HepG2 (cell line): ENCODE data around the gene RAB17. TPM values are rescaled to one million over a fixed set of nuclear protein-coding genes. Genes with fewer than 3 reads are reported as not detected.

Source experiments
- BHLHE40 ChIP-seq: IDR thresholded peaks from 2 replicates; pipeline ENCODE4 v1.6.1; 2011; ENCODE audit warnings: low read length, improper control_type of control experiment
- CCAR2 ChIP-seq: fragments of 200-400 bp; formaldehyde crosslinking; optimal IDR thresholded peaks from 2 replicates; pipeline ENCODE3; 2018; ENCODE audit warnings: low read depth, mild to moderate bottlenecking, low read length, moderate library complexity
- EP300 ChIP-seq, 3 experiments: sonication (generic) in 1 of 3; formaldehyde crosslinking in 1 of 3; IDR thresholded peaks; 2 replicates each; pipeline versions ENCODE4 v1.5.1 to v1.6.1; 2011 to 2020; ENCODE audit warnings: low read depth in 2 of 3, low read length in 2 of 3, borderline replicate concordance in 1 of 3, improper control_type of control experiment in 1 of 3, mild to moderate bottlenecking in 1 of 3, missing genetic modification reagents in 1 of 3, moderate library complexity in 1 of 3
- POGZ ChIP-seq: sonication (generic); formaldehyde crosslinking; IDR thresholded peaks from 2 replicates; pipeline ENCODE4 v1.4.0; 2020; ENCODE audit warnings: mild to moderate bottlenecking, missing genetic modification reagents
- PRDM10 ChIP-seq: sonication (generic); formaldehyde crosslinking; IDR thresholded peaks from 2 replicates; pipeline ENCODE4 v1.4.0; 2020; ENCODE audit warnings: low read depth, missing genetic modification reagents
- SALL1 ChIP-seq: sonication (generic); formaldehyde crosslinking; IDR thresholded peaks from 2 replicates; pipeline ENCODE4 v1.8.0; 2022; ENCODE audit warnings: mild to moderate bottlenecking, missing genetic modification reagents
- ZBTB7B ChIP-seq: sonication (generic); formaldehyde crosslinking; IDR thresholded peaks from 2 replicates; pipeline ENCODE4 v1.4.0; 2020; ENCODE audit warnings: missing genetic modification reagents
- ZMAT3 ChIP-seq: sonication (generic); formaldehyde crosslinking; conservative IDR thresholded peaks from 2 replicates; pipeline ENCODE4 v1.7.0; 2021; ENCODE audit warnings: missing genetic modification reagents
- ZMYM4 ChIP-seq: sonication (generic); formaldehyde crosslinking; IDR thresholded peaks from 2 replicates; pipeline ENCODE4 v1.8.1; 2023; ENCODE audit warnings: mild to moderate bottlenecking, missing genetic modification reagents
- ZNF430 ChIP-seq: sonication (generic); formaldehyde crosslinking; IDR thresholded peaks from 2 replicates; pipeline ENCODE4 v1.9.0; 2021; ENCODE audit warnings: mild to moderate bottlenecking, missing genetic modification reagents
- ZNF557 ChIP-seq: sonication (generic); formaldehyde crosslinking; IDR thresholded peaks from 2 replicates; pipeline ENCODE4 v1.4.0; 2020; ENCODE audit warnings: missing genetic modification reagents
- ZNF746 ChIP-seq: sonication (generic); formaldehyde crosslinking; IDR thresholded peaks from 2 replicates; pipeline ENCODE4 v1.8.0; 2022; ENCODE audit warnings: mild to moderate bottlenecking, missing genetic modification reagents
- ZNF768 ChIP-seq: sonication (generic); formaldehyde crosslinking; IDR thresholded peaks from 2 replicates; pipeline ENCODE4 v1.4.0; 2020; ENCODE audit warnings: missing genetic modification reagents
- ZNF776 ChIP-seq: sonication (generic); formaldehyde crosslinking; IDR thresholded peaks from 2 replicates; pipeline ENCODE4 v1.4.0; 2020; ENCODE audit warnings: mild to moderate bottlenecking, missing genetic modification reagents
- polyA plus RNA-seq, 8 experiments: library from polyadenylated mRNA; depleted of rRNA in 3 of 8; stranded (reverse) in 7 of 8; unstranded in 1 of 8; fragments of >200 nt; fragmentation: Illumina TruSeq in 4 of 8; extraction: Trizol in 4 of 8; gene quantifications; 2 replicates each; pipeline versions ENCODE4 v1.2.1 to v1.2.3, GENCODE V29; 2011 to 2016; ENCODE audit warnings: low read depth in 4 of 8, missing spikeins in 1 of 8, mixed read lengths in 1 of 8; ENCODE audit not compliant: insufficient read depth in 1 of 8
- total RNA-seq, 5 experiments: library from RNA; depleted of rRNA; stranded (reverse); fragments of >200 nt; fragmentation: Illumina TruSeq; extraction: Trizol; gene quantifications; 2 replicates each; pipeline ENCODE4 v1.2.3, GENCODE V29; 2016; ENCODE audit warnings: low read depth in 1 of 5
- TF ChIP-seq, protein P1 (sequence below): sonication (generic); formaldehyde crosslinking; IDR thresholded peaks from 2 replicates; pipeline ENCODE4 v1.5.0; 2020; ENCODE audit warnings: missing genetic modification reagents
- TF ChIP-seq, protein P2 (sequence below), 2 experiments: sonication (generic) in 1 of 2; formaldehyde crosslinking in 1 of 2; IDR thresholded peaks; 2 replicates each; pipeline versions ENCODE4 v1.5.1 to v1.6.1; 2011 to 2020; ENCODE audit warnings: borderline replicate concordance in 1 of 2, low read depth in 1 of 2, low read length in 1 of 2, mild to moderate bottlenecking in 1 of 2, missing genetic modification reagents in 1 of 2, moderate library complexity in 1 of 2
- TF ChIP-seq, protein P3 (sequence below): sonication (generic); formaldehyde crosslinking; IDR thresholded peaks from 2 replicates; pipeline ENCODE4 v1.4.0; 2020; ENCODE audit warnings: missing genetic modification reagents, mild to moderate bottlenecking, borderline replicate concordance
- TF ChIP-seq, protein P4 (sequence below), 2 experiments: fragments of 450-650 bp in 1 of 2; sonication (generic) in 1 of 2; formaldehyde crosslinking; IDR thresholded peaks; 2 replicates each; pipeline versions ENCODE4 v1.5.0 to v1.8.0; 2020 to 2022; ENCODE audit warnings: mild to moderate bottlenecking in 1 of 2, missing genetic modification reagents in 1 of 2
- TF ChIP-seq, protein P5 (sequence below): sonication (generic); formaldehyde crosslinking; conservative IDR thresholded peaks from 2 replicates; pipeline ENCODE4 v1.8.0; 2022; ENCODE audit warnings: low read depth, missing genetic modification reagents

RAB17 gene
- total and polyA plus RNA-seq, 2 of the 13 experiments (the other 11 are each of a cell fraction or from before 2014, with no cell fraction given): 68.0 to 124 TPM

GRCh38 chr2:237594514-237594871, 4.0 kb upstream of the RAB17 start (continued):
- TF ChIP-seq BHLHE40 (0 out of 2 replicates have a peak, but pooled peaks have one; percentile 13), ZNF776 (no peak), PRDM10 (CRISPR knock-in tag) (no peak), ZMAT3 (CRISPR knock-in tag) (no peak), POGZ (CRISPR knock-in tag) (0 out of 2 replicates have a peak, but pooled peaks have one; percentile 39), ZNF768 (CRISPR knock-in tag) (no peak), EP300 (IDR thresholded peaks at IDR 0.05; ENCODE audit: low read depth in 2 of 2, low read length in 2 of 2) (peak in 1 of 2 experiments; percentile 83; a peak in 2 of 4 replicates), EP300 (CRISPR knock-in tag; IDR thresholded peaks at IDR 0.05; ENCODE audit: borderline replicate concordance) (no peak), ZBTB7B (CRISPR knock-in tag) (peak; percentile 86), ZNF557 (CRISPR knock-in tag) (no peak), ZNF746 (CRISPR knock-in tag) (no peak), ZMYM4 (CRISPR knock-in tag) (no peak), SALL1 (CRISPR knock-in tag) (peak; percentile 49), CCAR2 (no peak), ZNF430 (CRISPR knock-in tag) (no peak)
- TF ChIP-seq, protein P1, sequence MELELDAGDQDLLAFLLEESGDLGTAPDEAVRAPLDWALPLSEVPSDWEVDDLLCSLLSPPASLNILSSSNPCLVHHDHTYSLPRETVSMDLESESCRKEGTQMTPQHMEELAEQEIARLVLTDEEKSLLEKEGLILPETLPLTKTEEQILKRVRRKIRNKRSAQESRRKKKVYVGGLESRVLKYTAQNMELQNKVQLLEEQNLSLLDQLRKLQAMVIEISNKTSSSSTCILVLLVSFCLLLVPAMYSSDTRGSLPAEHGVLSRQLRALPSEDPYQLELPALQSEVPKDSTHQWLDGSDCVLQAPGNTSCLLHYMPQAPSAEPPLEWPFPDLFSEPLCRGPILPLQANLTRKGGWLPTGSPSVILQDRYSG: no peak
- TF ChIP-seq, protein P2, sequence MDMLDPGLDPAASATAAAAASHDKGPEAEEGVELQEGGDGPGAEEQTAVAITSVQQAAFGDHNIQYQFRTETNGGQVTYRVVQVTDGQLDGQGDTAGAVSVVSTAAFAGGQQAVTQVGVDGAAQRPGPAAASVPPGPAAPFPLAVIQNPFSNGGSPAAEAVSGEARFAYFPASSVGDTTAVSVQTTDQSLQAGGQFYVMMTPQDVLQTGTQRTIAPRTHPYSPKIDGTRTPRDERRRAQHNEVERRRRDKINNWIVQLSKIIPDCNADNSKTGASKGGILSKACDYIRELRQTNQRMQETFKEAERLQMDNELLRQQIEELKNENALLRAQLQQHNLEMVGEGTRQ (IDR thresholded peaks at IDR 0.05; ENCODE audit: low read depth, low read length): no peak
- TF ChIP-seq, protein P2 (CRISPR knock-in tag; IDR thresholded peaks at IDR 0.05; ENCODE audit: borderline replicate concordance): no peak
- TF ChIP-seq, protein P3, sequence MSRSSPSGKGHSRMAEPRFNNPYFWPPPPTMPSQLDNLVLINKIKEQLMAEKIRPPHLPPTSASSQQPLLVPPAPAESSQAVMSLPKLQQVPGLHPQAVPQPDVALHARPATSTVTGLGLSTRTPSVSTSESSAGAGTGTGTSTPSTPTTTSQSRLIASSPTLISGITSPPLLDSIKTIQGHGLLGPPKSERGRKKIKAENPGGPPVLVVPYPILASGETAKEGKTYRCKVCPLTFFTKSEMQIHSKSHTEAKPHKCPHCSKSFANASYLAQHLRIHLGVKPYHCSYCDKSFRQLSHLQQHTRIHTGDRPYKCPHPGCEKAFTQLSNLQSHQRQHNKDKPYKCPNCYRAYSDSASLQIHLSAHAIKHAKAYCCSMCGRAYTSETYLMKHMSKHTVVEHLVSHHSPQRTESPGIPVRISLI (CRISPR knock-in tag): no peak; the same call in 1 of the 2 replicates
- TF ChIP-seq, protein P4, sequence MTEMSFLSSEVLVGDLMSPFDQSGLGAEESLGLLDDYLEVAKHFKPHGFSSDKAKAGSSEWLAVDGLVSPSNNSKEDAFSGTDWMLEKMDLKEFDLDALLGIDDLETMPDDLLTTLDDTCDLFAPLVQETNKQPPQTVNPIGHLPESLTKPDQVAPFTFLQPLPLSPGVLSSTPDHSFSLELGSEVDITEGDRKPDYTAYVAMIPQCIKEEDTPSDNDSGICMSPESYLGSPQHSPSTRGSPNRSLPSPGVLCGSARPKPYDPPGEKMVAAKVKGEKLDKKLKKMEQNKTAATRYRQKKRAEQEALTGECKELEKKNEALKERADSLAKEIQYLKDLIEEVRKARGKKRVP (CRISPR knock-in tag; IDR thresholded peaks at IDR 0.05): no peak; a peak in 1 of 4 replicates
- TF ChIP-seq, protein P5, sequence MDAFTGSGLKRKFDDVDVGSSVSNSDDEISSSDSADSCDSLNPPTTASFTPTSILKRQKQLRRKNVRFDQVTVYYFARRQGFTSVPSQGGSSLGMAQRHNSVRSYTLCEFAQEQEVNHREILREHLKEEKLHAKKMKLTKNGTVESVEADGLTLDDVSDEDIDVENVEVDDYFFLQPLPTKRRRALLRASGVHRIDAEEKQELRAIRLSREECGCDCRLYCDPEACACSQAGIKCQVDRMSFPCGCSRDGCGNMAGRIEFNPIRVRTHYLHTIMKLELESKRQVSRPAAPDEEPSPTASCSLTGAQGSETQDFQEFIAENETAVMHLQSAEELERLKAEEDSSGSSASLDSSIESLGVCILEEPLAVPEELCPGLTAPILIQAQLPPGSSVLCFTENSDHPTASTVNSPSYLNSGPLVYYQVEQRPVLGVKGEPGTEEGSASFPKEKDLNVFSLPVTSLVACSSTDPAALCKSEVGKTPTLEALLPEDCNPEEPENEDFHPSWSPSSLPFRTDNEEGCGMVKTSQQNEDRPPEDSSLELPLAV: no peak
